Panc1 (cell line): Measurements from ENCODE around the gene GGCX.

Experiments
- CTCF ChIP-seq: fragments of 450-650 bp; IDR thresholded peaks from 2 replicates; pipeline ENCODE4 v1.5.1; 2017; ENCODE audit warnings: mild to moderate bottlenecking
- POLR2AphosphoS5 ChIP-seq: IDR thresholded peaks from 2 replicates; pipeline ENCODE4 v1.6.1; 2012; ENCODE audit warnings: mild to moderate bottlenecking, low read depth, low read length, moderate library complexity
- REST ChIP-seq, 2 experiments: IDR thresholded peaks; 2 replicates each; pipeline ENCODE4 v1.6.1; 2011 to 2012; ENCODE audit warnings: low read depth in 2 of 2, control low read depth in 1 of 2, low read length in 1 of 2, mild to moderate bottlenecking in 1 of 2, moderate library complexity in 1 of 2; ENCODE audit not compliant: insufficient read depth in 1 of 2
- TCF7L2 ChIP-seq: IDR thresholded peaks from 2 replicates; pipeline ENCODE4 v1.6.1; 2011; ENCODE audit warnings: mild to moderate bottlenecking, low read depth, low read length, inconsistent platforms

GRCh38 chr2:85564144-85564563 is 2.9 kb upstream of the GGCX start:
- no peak for TF ChIP-seq REST (IDR thresholded peaks at IDR 0.05; ENCODE audit: insufficient read depth in 1 of 2, low read depth in 2 of 2, low read length in 1 of 2)
- TF ChIP-seq TCF7L2: no peak
- no peak for TF ChIP-seq CTCF
- TF ChIP-seq POLR2AphosphoS5: no peak
